ENCODE measurements around the gene RAB44. TPM values are rescaled to one million over a fixed set of nuclear protein-coding genes. Genes with fewer than 3 reads are reported as not detected.

Gene RAB44
- total RNA-seq, 2 experiments from 2014 or later, result 0.07 TPM; not detected in 1

- Mint-ChIP-seq H3K27ac (no peak overlapping the region), H3K36me3 (ENCODE audit: low read depth) (peaks cover 5% of the 10 kb centered on the region), H3K4me3 (no peak overlapping the region), H3K4me1 (ENCODE audit: low read depth) (peaks cover 22% of the 10 kb centered on the region), H3K27me3 (no peaks in the 10 kb centered on the region), H3K9me3 (no peaks in the 10 kb centered on the region)
- no peak for DNase-seq
- ChIA-PET POLR2A (no interaction called here), CTCF (interaction anchor here (3.1 kb wide), 1 partner anchor 10 kb away, joined by 15 read pairs; no protein-coding TSS in a partner anchor)
- ATAC-seq, result no peak
- intact Hi-C loops (cut with micrococcal nuclease), result no loop called here
- TF ChIP-seq, protein P1, sequence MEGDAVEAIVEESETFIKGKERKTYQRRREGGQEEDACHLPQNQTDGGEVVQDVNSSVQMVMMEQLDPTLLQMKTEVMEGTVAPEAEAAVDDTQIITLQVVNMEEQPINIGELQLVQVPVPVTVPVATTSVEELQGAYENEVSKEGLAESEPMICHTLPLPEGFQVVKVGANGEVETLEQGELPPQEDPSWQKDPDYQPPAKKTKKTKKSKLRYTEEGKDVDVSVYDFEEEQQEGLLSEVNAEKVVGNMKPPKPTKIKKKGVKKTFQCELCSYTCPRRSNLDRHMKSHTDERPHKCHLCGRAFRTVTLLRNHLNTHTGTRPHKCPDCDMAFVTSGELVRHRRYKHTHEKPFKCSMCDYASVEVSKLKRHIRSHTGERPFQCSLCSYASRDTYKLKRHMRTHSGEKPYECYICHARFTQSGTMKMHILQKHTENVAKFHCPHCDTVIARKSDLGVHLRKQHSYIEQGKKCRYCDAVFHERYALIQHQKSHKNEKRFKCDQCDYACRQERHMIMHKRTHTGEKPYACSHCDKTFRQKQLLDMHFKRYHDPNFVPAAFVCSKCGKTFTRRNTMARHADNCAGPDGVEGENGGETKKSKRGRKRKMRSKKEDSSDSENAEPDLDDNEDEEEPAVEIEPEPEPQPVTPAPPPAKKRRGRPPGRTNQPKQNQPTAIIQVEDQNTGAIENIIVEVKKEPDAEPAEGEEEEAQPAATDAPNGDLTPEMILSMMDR (IDR thresholded peaks at IDR 0.05), result no peak
These were observed 6.0 kb upstream of the RAB44 start for GRCh38 chr6:36691612-36692011.

DNA sequence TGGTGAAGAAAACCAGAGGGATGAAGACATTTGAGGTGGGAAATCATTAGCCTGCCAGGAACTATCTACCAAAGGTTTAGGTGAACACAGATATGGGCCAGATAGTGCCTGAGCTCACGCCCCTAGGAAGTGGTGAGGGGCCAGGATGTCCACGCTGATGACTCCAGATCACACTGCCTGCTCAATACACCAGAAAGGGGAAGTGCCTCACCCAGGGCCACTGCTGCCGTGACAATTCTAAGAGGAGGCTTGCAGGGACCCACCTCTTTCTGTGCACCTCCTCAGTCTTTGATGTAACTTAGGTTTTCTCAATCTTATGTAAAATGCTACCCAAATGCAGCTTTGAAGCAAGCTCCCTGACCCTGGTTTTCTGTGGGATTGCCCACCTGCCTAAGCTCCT is 5.4 kb upstream of the RAB44 start:
- H3K36me3 Mint-ChIP-seq (ENCODE audit: low read depth), result no peaks in the 10 kb centered on the region
- intact Hi-C loops (cut with micrococcal nuclease), result no loop called here
- ChIA-PET CTCF (interaction anchor here (1.2 to 3.1 kb wide), 4 partner anchors 11 to 67 kb away, joined by 3 to 15 read pairs (median 4); no protein-coding TSS in a partner anchor), POLR2A (interaction anchor here (1.4 kb wide), 2 partner anchors 12 to 87 kb away, joined by 3 to 4 read pairs; no protein-coding TSS in a partner anchor)
- peak; percentile 52 for DNase-seq
- H3K9me3 Mint-ChIP-seq, result no peaks in the 10 kb centered on the region
- peak; percentile 86 for ATAC-seq
- H3K4me1 Mint-ChIP-seq (ENCODE audit: low read depth), result peaks cover 22% of the 10 kb centered on the region
- H3K27ac Mint-ChIP-seq, result no peak overlapping the region
- H3K27me3 Mint-ChIP-seq, result no peaks in the 10 kb centered on the region
- TF ChIP-seq, protein P1 (IDR thresholded peaks at IDR 0.05), result no peak
- no peak overlapping the region for H3K4me3 Mint-ChIP-seq

- no peak for DNase-seq
- intact Hi-C loops (cut with micrococcal nuclease), result no loop called here
- Mint-ChIP-seq H3K27me3 (no peaks in the 10 kb centered on the region), H3K36me3 (ENCODE audit: low read depth) (no peaks in the 10 kb centered on the region), H3K4me1 (ENCODE audit: low read depth) (peaks cover 22% of the 10 kb centered on the region), H3K9me3 (no peaks in the 10 kb centered on the region), H3K4me3 (no peak overlapping the region), H3K27ac (no peak overlapping the region)
- ChIA-PET CTCF (interaction anchor here (1.2 to 3.1 kb wide), 4 partner anchors 12 to 66 kb away, joined by 3 to 15 read pairs (median 4); no protein-coding TSS in a partner anchor), POLR2A (interaction anchor here (1.4 kb wide), 2 partner anchors 13 to 88 kb away, joined by 3 to 4 read pairs; no protein-coding TSS in a partner anchor)
- ATAC-seq, result no peak
- TF ChIP-seq, protein P1 (IDR thresholded peaks at IDR 0.05), result no peak
These were observed 4.5 kb upstream of the RAB44 start for GRCh38 chr6:36692861-36693702.

DNA sequence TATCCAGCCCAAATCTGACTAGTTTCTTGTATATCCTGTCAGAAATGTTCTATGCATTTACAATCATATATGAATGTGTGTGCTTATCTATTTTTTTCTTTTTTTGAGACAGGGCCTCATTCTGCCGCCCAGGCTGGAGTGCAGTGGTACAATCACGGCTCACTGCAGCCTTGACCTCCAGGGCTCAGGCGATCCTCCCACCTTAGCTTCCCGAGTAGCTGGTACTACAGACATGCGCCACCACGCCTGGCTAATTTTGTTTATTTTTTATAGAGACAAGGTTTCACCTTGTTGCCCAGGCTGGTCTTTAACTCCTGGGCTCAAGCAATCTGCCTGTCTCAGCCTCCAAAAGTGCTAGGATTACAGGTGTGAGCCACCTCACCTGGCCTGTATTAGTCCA is 3.0 kb upstream of the RAB44 start:
- TF ChIP-seq, protein P1 (IDR thresholded peaks at IDR 0.05), result no peak
- peaks cover 22% of the 10 kb centered on the region for H3K4me1 Mint-ChIP-seq (ENCODE audit: low read depth)

GRCh38 chr6:36695414-36695813 is 2.2 kb upstream of the RAB44 start:
- Mint-ChIP-seq H3K4me1 (ENCODE audit: low read depth) (peaks cover 22% of the 10 kb centered on the region), H3K4me3 (no peak overlapping the region), H3K9me3 (no peaks in the 10 kb centered on the region), H3K27me3 (no peaks in the 10 kb centered on the region), H3K27ac (no peak overlapping the region), H3K36me3 (ENCODE audit: low read depth) (no peaks in the 10 kb centered on the region)
- ChIA-PET POLR2A (interaction anchor here (0.7 to 0.9 kb wide), 2 partner anchors 13 to 15 kb away, joined by 3 read pairs; no protein-coding TSS in a partner anchor), CTCF (interaction anchor here (0.8 to 1.6 kb wide), 4 partner anchors 9 to 72 kb away, joined by 3 to 5 read pairs (median 4); no protein-coding TSS in a partner anchor)
- TF ChIP-seq, protein P1 (IDR thresholded peaks at IDR 0.05), result no peak
- DNase-seq (no peak), ATAC-seq (peak; percentile 18)
- intact Hi-C loops (cut with micrococcal nuclease), result no loop called here

More for the DNA sequence above, 3.0 kb upstream of the RAB44 start:
- Mint-ChIP-seq H3K4me3 (no peak overlapping the region), H3K27me3 (no peaks in the 10 kb centered on the region), H3K36me3 (ENCODE audit: low read depth) (no peaks in the 10 kb centered on the region), H3K27ac (no peak overlapping the region), H3K9me3 (no peaks in the 10 kb centered on the region)
- ChIA-PET POLR2A (interaction anchor here (0.5 kb wide), 1 partner anchor 347 kb away, joined by 3 read pairs; no protein-coding TSS in a partner anchor), CTCF (interaction anchor here (1.6 kb wide), 1 partner anchor 71 kb away, joined by 4 read pairs; no protein-coding TSS in a partner anchor)
- intact Hi-C loops (cut with micrococcal nuclease), result no loop called here
- no peak for DNase-seq
- ATAC-seq, result no peak

Measured in activated CD8-positive, alpha-beta T cell treated with anti-CD3 and anti-CD28 coated beads for 36 hours (primary cell).